Pancreas (tissue), 10 donors: ENCODE results near the gene AUTS2. TPM values are rescaled to one million over a fixed set of nuclear protein-coding genes. Genes with fewer than 3 reads are reported as not detected.

Experiments
- ATAC-seq, 4 donors: fragments of 200-7000 bp; cut with Tn5 transposase; one replicate each; pipeline versions ENCODE4 v1.8.0 to v1.9.1; 2020; ENCODE audit warnings: mild to moderate bottlenecking in 4 of 4, moderate library complexity in 4 of 4
- DNase-seq, 6 donors: peaks; one replicate each; pipeline ENCODE4 v3.0.0-alpha.2; 2020
- FAIRE-seq: peaks from 2 replicates; lab custom pipeline; 2012; peaks lifted over from hg19 to GRCh38; lab: Jason Lieb, UNC
- H3K27ac ChIP-seq, 4 donors: fragments of 200-600 bp; sonication (generic); 1 replicate in 3 of 4; 2 replicates in 1 of 4; pipeline versions ENCODE4 v1.5.0 to v1.8.0; 2020
- H3K27me3 ChIP-seq, 4 donors: fragments of 200-600 bp; one replicate each; pipeline ENCODE4 v1.8.0; 2021
- H3K36me3 ChIP-seq, 3 donors: fragments of 200-600 bp; sonication (generic) in 1 of 3; one replicate each; pipeline versions ENCODE4 v1.5.0 to v1.8.0; 2020 to 2021
- H3K4me1 ChIP-seq, 3 donors: fragments of 200-600 bp; one replicate each; pipeline ENCODE4 v1.8.0; 2021
- H3K4me3 ChIP-seq, 4 donors: fragments of 200-600 bp; sonication (generic) in 2 of 4; one replicate each; pipeline versions ENCODE4 v1.5.0 to v1.8.0; 2020 to 2021
- H3K9me3 ChIP-seq, 4 donors: fragments of 200-600 bp; one replicate each; pipeline ENCODE4 v1.8.0; 2021
- WGBS, 2 donors: extraction: QIAGEN DNeasy Blood & Tissue Kit; methylation state at CpG; one replicate each; pipeline ENCODE4 v1.1.7; 2013; 5-methylcytosine and 5-hydroxymethylcytosine counted together
- intact Hi-C, 3 donors: fragments of 100-400 bp; cut with DNase I; formaldehyde crosslinking; loops; one replicate each; pipeline versions ENCODE4 v1.11.1 to v1.14.2; 2022
- polyA plus RNA-seq, 2 donors: library from polyadenylated mRNA; stranded (reverse); fragments of 200-250 nt; gene quantifications; one replicate each; pipeline ENCODE4 v1.2.3, GENCODE V29; 2013
- total RNA-seq, 6 donors: library from RNA; stranded (reverse); fragmentation: NEBNext Ultra II Directional in 4 of 6; extraction: Animal tissue kit (Norgen Biotek cat#: 25700) in 4 of 6; gene quantifications; one replicate each; pipeline versions ENCODE4 v1.2.1 to v1.2.4, GENCODE V29; 2021 to 2023
- TF ChIP-seq, protein P1 (sequence below), 4 donors: fragments of 200-600 bp; sonication (generic) in 3 of 4; IDR thresholded peaks; one replicate each; pipeline versions ENCODE4 v1.5.0 to v1.8.0; 2021; ENCODE audit warnings: antibody characterized with exemption in 4 of 4
- donor health status: healthy with polysubstance abuse.
- donor health status: DM: no; HTN: no; CAD: no; lungs with moderate emphysema.
- donor health status: DM: no; HTN: no; CAD: no.
- donor health status: control.
- donor health status: control.
- donor health status: Bipolar disorder and iron deficiency.
- donor health status: DM: yes; HTN: yes; CAD: no.
- donor health status: DM: no; HTN: no; CAD: no.
- donor health status: DM: no; HTN: no; CAD: no.
- donor health status: DM: yes; HTN: yes; CAD: no.

Gene AUTS2
- total and polyA plus RNA-seq, 8 donors = 5.8 to 16.8 (median 9.9) TPM

DNA sequence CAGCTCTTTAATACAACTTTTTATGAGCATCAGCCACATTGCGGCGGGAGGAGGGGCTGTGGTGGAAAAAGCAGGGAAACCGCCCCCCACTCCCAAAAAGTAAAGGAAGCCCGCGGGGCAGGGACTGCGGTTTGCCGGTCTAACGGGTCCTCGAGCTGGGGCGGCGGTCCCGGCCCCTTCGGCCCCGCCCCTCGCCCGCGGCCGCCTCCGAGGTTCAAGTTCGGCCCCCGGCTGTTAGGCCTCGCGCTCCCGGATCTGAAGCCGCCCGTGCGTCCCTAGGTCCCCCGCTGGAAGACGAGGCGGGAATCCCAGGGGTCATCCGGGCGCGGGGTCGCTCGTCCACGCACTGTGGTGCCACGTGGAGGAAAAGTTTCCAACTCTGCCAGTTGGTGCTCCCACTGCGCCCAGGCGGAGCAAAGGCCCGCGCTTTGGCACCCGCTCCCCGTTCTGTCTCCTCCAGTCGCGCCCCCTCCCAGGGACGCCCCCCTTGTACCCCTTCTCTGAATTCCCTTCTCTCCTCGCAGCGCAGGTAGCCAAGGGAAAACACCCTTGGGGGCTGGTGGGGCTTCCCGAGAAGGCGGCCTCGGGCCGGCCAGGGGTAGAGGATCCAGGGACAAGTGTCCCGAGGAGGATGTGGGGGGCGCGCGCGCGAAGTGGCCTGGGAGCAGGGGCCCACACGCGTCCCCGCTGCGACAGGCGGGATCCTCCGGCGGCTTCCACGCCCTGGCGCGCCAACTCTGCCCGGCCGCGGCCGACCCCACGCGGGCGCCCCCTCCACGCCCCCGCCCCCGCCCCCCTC is 798 bp upstream of the AUTS2 start:
- Histone ChIP-seq H3K27ac (peak overlapping the region; percentile 56 to 80 (median 78)), H3K4me3 (peak overlapping the region; percentile 33 to 66 (median 49)), H3K4me1 (peaks cover 0 to 3% (median 0%) of the 10 kb centered on the region in 3 donors), H3K9me3 (no peaks in the 10 kb centered on the region), H3K27me3 (no peaks in the 10 kb centered on the region), H3K36me3 (no peaks in the 10 kb centered on the region)
- 0 to 1% methylated on average over 51 to 78 of the region's 78 CpGs for WGBS, 2 donors
- intact Hi-C loops = no loop called here
- FAIRE-seq (no peak), DNase-seq (peak; percentile 25 to 81 (median 48)), ATAC-seq (peak; percentile 34 to 57 (median 46))
- TF ChIP-seq, protein P1, sequence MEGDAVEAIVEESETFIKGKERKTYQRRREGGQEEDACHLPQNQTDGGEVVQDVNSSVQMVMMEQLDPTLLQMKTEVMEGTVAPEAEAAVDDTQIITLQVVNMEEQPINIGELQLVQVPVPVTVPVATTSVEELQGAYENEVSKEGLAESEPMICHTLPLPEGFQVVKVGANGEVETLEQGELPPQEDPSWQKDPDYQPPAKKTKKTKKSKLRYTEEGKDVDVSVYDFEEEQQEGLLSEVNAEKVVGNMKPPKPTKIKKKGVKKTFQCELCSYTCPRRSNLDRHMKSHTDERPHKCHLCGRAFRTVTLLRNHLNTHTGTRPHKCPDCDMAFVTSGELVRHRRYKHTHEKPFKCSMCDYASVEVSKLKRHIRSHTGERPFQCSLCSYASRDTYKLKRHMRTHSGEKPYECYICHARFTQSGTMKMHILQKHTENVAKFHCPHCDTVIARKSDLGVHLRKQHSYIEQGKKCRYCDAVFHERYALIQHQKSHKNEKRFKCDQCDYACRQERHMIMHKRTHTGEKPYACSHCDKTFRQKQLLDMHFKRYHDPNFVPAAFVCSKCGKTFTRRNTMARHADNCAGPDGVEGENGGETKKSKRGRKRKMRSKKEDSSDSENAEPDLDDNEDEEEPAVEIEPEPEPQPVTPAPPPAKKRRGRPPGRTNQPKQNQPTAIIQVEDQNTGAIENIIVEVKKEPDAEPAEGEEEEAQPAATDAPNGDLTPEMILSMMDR (IDR thresholded peaks at IDR 0.05) = no peak

DNA sequence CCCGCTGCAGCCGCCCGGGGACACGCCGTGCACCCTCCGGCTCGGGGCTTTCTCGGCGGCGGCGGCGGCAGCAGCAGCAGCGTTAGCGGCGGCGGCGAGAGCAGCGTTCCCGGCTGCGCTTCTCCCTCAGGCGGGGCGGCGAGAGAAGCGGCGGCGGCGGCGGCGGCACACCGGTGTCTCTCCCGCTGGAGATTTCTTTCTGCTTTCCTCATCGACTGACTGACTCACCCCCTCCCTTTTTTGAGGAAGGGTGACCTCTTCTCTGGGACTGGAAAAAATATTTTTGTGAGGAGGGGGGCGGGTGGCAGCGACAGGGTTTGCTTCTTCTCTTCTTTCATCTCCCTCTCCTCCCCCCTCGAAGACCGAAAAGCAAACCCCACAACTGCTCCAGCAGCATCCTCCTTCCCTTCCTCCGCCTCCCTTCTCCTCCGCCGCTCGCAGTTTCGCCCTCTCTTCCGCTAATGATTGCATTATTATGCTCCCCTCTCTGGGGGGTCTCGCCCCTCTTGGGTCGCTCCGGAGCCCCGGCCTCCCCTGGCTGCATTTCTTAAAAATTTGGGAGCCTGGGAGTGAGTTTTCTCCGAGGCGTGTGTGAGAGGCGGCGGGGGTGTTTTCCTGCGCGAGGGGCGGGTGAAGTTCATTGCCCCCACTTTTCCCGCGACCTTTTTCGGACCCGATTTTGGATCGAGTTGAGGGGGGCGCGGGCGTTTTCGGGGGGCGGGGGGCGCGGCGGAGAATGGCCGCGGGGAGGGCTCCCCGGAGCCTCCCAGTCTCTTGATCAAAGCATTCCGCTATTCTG is 411 bp downstream of the AUTS2 start:
- 0 to 1% methylated on average over 44 to 70 of the region's 70 CpGs for WGBS, 2 donors
- DNase-seq (peak in 4 of 6 donors; percentile 17 to 61 (median 36)), ATAC-seq (peak in 2 of 4 donors; percentile 2 to 7), FAIRE-seq (no peak)
- TF ChIP-seq, protein P1 (IDR thresholded peaks at IDR 0.05) = no peak
- intact Hi-C loops = no loop called here
- Histone ChIP-seq H3K9me3 (no peaks in the 10 kb centered on the region), H3K4me1 (peaks cover 0 to 3% (median 0%) of the 10 kb centered on the region in 3 donors), H3K27ac (peak overlapping the region in 1 of 4 donors; percentile 28), H3K36me3 (no peaks in the 10 kb centered on the region), H3K27me3 (no peaks in the 10 kb centered on the region), H3K4me3 (peak overlapping the region; percentile 49 to 67 (median 58))

DNA sequence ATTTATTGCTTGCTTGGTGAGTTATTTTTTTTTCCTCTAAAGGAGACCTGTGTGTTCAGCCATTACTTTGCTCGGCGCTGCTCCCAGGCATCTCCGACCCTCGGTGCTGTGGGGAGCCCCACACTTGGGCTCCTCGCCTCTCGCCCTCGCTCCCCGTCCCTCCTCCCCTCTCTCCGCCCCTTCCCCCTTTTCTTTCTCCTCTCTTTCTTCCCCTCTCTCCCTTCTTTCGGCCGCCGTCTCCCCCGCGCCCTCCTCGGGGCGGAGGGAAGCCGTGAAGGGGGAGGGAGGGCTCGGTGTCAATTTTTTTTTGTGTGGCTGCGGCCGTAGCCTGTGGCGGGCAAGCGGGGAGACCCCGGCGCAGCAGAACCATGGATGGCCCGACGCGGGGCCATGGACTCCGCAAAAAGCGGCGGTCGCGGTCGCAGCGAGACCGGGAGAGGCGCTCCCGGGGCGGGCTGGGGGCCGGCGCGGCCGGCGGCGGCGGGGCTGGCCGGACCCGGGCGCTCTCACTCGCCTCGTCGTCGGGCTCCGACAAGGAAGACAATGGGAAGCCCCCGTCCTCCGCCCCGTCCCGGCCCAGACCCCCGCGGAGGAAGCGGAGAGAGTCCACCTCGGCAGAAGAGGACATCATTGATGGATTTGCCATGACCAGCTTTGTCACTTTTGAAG is 1.1 kb downstream of the AUTS2 start:
- TF ChIP-seq, protein P1 (IDR thresholded peaks at IDR 0.05) = no peak
- FAIRE-seq (no peak), ATAC-seq (no peak), DNase-seq (peak in 5 of 6 donors; percentile 6 to 69 (median 37))
- no peaks in the 10 kb centered on the region for H3K36me3 ChIP-seq
- no peak overlapping the region for H3K27ac ChIP-seq
- peak overlapping the region; percentile 49 to 67 (median 58) for H3K4me3 ChIP-seq
- H3K4me1 ChIP-seq = peaks cover 0 to 3% (median 0%) of the 10 kb centered on the region in 3 donors
- intact Hi-C loops = no loop called here
- no peaks in the 10 kb centered on the region for H3K9me3 ChIP-seq
- H3K27me3 ChIP-seq = no peaks in the 10 kb centered on the region
- WGBS, 2 donors = 1% methylated on average over 46 to 61 of the region's 61 CpGs

DNA sequence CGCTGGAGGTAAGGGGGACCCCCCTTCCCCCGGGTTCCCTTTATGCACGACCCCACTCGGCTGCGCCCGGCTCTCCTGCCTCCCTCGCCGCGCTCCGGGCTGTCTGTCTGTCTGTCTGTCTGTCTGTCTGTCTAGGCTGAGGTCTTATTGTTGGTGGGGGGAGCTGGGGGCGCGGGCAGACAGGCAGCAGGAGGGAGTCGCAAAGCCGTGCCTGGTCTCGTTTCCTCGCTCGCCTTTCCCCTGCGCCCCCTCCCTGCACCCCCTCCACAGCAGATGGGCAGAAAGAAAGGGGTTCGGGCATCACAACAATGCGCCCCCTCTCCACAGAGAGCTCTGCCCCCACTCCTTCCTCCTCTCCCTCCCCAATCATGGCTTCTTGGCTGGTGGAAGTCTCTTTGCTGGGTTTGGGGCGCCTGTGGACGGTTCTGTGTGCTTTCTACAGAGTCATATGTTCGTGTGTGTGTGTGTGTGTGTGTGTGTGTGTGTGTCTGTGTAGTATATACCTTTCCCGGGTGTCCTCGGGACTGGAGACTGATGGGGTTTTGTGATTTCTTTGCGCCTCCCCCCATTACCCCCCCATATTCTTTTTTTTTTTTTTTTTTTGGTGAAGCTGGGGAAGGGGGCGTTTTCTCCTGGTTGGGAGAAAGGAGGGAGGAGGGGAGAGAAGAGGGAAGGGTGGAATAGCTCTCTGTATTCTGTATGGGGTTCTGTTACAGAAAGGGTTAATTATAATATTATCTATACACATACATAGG is 1.9 kb downstream of the AUTS2 start:
- peaks cover 0 to 3% (median 0%) of the 10 kb centered on the region in 3 donors for H3K4me1 ChIP-seq
- DNase-seq (peak in 3 of 6 donors; percentile 9 to 63 (median 12)), ATAC-seq (no peak), FAIRE-seq (no peak)
- peak overlapping the region; percentile 49 to 67 (median 58) for H3K4me3 ChIP-seq
- H3K9me3 ChIP-seq = no peaks in the 10 kb centered on the region
- no peak overlapping the region for H3K27ac ChIP-seq
- WGBS, 2 donors = 2% methylated on average over 23 to 27 of the region's 27 CpGs
- H3K36me3 ChIP-seq = no peaks in the 10 kb centered on the region
- TF ChIP-seq, protein P1 (IDR thresholded peaks at IDR 0.05) = no peak
- intact Hi-C loops = no loop called here
- no peaks in the 10 kb centered on the region for H3K27me3 ChIP-seq
